HL-60 (cell line): ENCODE measurements around the gene NDUFAF8.

Experiments used
- DNase-seq, 2 experiments: peaks; one replicate each; pipeline ENCODE4 v3.0.0-alpha.2; 2010 to 2020; ENCODE audit warnings: low read depth in 1 of 2, low spot score in 1 of 2
- H3K27ac ChIP-seq: fragments of 250-450 bp; sonication (Bioruptor Pico); replicated peaks from 2 replicates; pipeline ENCODE4 v1.5.1; 2020; ENCODE audit warnings: mild to moderate bottlenecking, moderate library complexity
- H3K27me3 ChIP-seq: fragments of 250-450 bp; sonication (Bioruptor Pico); 2 replicates; pipeline ENCODE4 v1.5.1; 2021; ENCODE audit warnings: mild to moderate bottlenecking, moderate library complexity; ENCODE audit not compliant: insufficient read depth, poor library complexity, severe bottlenecking
- H3K4me3 ChIP-seq: replicated peaks from 2 replicates; pipeline ENCODE4 v1.5.1; 2011; ENCODE audit warnings: mild to moderate bottlenecking, control low read depth, low read length; ENCODE audit not compliant: insufficient read depth
- CTCF ChIP-seq: IDR thresholded peaks from one replicate; pipeline ENCODE4 v1.5.1; 2011; ENCODE audit warnings: low read length, control low read depth, inconsistent platforms; ENCODE audit not compliant: insufficient read depth
- GABPA ChIP-seq: IDR thresholded peaks from 2 replicates; pipeline ENCODE4 v1.6.1; 2012; ENCODE audit warnings: low read depth
- POLR2AphosphoS5 ChIP-seq: IDR thresholded peaks from 2 replicates; pipeline ENCODE4 v1.6.1; 2012; ENCODE audit warnings: low read depth
- REST ChIP-seq: IDR thresholded peaks from 2 replicates; pipeline ENCODE4 v1.6.1; 2012; ENCODE audit warnings: low read depth; ENCODE audit not compliant: insufficient replicate concordance
- SPI1 ChIP-seq: IDR thresholded peaks from 2 replicates; pipeline ENCODE4 v1.6.1; 2012; ENCODE audit warnings: low read depth, mild to moderate bottlenecking, borderline replicate concordance

Gene NDUFAF8

GRCh38 chr17:81191116-81191515 is 48.0 kb upstream of the NDUFAF8 start:
- no peaks in the 10 kb centered on the region for H3K27me3 ChIP-seq
- no peak for DNase-seq
- no peak overlapping the region for H3K27ac ChIP-seq
- TF ChIP-seq REST, result no peak
- TF ChIP-seq GABPA, result no peak
- TF ChIP-seq CTCF, result no peak
- no peak for TF ChIP-seq SPI1
- no peak for TF ChIP-seq POLR2AphosphoS5
- no peak overlapping the region for H3K4me3 ChIP-seq

GRCh38 chr17:81191646-81192045 is 47.5 kb upstream of the NDUFAF8 start:
- no peak overlapping the region for H3K4me3 ChIP-seq
- TF ChIP-seq CTCF (no peak), REST (no peak), POLR2AphosphoS5 (no peak), GABPA (no peak), SPI1 (no peak)

GRCh38 chr17:81192386-81193050 is 46.6 kb upstream of the NDUFAF8 start:
- H3K4me3 ChIP-seq, result no peak overlapping the region
- no peak for DNase-seq
- H3K27ac ChIP-seq, result no peak overlapping the region
- no peaks in the 10 kb centered on the region for H3K27me3 ChIP-seq
- no peak for TF ChIP-seq REST
- no peak for TF ChIP-seq SPI1
- no peak for TF ChIP-seq POLR2AphosphoS5
- no peak for TF ChIP-seq GABPA
- TF ChIP-seq CTCF, result no peak

More at GRCh38 chr17:81191646-81192045, 47.5 kb upstream of the NDUFAF8 start:
- H3K27me3 ChIP-seq, result no peaks in the 10 kb centered on the region
- DNase-seq, result no peak
- H3K27ac ChIP-seq, result no peak overlapping the region
